GM21423 (cell line): Measurements from ENCODE around the gene MYADML2.

ENCODE experiments used
- ATAC-seq: cut with Tn5 transposase; IDR thresholded peaks from one replicate; pipeline ENCODE4 v1.9.1; 2021; ENCODE audit warnings: mild to moderate bottlenecking, moderate library complexity; ENCODE audit not compliant: unreplicated experiment

MYADML2 gene

DNA sequence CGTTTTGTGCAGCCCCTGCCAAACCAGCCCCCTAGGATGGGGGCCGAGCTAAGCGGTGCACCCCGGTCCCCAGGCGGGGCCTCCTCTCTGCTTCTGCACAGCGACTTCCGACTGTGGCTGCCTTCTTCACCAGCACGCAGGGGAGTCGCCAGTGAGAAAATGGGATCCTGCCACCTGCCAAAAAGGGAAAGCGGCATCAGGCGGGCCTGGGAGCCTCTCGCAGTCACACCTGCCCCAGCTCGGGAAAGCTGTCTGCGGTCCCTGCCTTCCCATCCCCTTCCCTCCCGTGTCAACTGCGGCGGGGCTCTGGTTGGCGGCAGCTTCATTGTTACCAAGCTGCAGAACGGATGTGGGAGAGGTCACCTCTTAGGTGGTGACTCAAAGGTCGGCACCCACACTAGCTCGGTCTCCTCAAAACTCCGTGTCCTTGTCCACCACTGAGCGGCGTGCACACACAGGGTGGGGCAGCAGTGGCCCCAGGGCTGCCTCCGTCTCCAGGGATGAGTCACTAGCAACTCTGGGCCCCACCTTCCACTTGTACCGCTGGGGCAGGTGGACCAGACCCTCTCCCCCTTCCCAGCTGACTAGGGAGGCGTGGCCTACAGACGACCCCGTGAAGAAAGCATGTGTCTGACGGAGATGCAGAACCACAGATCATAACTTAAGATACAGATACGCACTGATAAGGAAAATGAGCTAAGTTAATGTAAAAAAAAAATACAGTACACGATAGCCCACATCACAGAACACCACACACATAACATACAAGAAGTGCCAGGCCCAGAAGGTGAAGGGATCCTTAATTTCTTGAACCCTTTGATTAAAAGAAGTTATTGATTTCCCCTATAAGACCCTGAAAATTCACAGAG lies 34.4 kb downstream of the MYADML2 start:
- no peak for ATAC-seq

DNA sequence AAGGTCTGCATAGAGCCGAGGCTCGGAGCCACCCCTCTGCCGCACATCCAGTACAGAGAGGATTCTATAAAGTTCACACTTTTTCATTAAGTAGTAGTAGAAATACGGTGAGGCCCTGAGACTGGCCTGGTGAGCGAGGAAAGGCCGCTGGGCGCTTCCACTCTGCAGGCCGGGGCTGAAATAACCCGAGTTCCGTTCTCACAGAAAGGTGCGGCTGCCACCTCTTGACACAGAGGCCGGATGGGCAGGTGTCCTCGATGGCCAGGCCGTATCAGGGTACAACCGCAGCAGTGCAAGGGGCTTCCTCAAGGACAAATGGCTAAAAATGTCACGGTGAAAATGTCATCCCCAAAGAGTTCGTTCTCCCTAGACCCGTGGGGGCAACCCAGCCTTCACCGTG lies 35.1 kb downstream of the MYADML2 start:
- ATAC-seq: no peak

GRCh38 chr17:81911277-81911961 lies 35.6 kb downstream of the MYADML2 start, which contains the start of gene PCYT2:
TSS of gene PCYT2 (minus strand) at chr17:81911399. CDS start at chr17:81911355, 44 bp downstream.
- ATAC-seq: peak; percentile 72

DNA sequence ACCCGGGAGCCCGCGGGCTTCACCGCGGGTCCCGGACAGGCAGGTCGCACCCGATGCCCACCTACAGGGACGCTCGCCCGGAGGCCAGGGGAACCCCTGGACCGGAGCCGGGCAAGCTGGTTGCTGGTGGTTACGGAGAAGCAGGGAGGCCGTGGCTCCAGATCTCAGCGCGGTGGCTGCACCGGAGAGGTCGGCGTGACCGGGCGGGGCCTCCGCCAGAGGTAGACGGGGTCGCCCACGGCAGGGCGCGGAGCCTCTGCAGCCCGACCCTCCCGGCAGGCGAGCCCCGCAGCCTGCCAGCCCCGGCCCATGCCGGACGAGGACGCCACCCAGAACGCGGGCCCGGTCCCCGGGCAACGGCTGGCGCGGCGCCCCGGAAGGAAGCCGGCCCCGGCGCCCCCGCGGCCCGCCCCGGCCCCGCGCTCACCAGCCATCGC lies 36.2 kb downstream of the MYADML2 start:
- ATAC-seq: peak; percentile 32

DNA sequence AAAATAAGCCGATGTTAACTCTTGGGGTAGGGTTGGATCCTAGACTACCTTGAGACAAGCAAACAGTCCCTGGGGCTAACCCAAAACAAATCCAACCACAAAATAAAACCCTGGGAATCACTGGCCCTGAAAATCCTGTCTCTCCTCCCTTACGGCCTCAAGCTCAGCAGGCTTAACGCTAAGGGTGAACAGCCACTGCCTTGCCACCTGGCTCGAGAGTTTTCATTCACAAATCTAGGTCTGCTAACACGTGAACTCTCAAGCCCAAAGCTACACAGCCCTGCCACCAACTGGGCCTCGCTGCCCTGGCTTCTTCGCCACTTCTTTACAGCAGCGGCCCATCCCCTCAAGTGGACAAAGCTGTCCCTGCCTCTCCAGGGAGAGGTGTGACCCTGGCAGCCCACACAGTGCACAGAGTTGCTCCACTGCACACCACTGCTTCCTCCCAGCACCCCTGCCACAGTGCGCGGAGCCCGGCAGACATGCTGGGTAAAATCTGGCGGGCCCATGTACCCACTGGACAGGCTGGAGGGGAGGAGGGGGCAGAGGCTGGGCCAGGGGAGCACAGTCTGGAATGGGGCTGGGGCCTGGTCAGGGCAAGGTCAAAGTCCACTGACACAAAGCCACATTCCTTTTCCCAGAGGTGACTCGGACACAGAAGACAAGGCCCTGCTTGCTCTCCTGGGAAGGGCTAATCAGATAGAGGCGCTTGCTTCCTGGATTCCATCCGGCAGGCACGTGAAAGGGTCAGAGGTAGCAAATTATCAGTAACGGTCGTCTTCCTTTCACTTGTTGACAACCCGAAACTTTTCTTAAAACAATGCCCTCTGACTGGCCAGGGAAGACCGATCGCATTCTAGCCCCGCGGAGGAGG lies 36.8 kb downstream of the MYADML2 start:
- no peak for ATAC-seq

DNA sequence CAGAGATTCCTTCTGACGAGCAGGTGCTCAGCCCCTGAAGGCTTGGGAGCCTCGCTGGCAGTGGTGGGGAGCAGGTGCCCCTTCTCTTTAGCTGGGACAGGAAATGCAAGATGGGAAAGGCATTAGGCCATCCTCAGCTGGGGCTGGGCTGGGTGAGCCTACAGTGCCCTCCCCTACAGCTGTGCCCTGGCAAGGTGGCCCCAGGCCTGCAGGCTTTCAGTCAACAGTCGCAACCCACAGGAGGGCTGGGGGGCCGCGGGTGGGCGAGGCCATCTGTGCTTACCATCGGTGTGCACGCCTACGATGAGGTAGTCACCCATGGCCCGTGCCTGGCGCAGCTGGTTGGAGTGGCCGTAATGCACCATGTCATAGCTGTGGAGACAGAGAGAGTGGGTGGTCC lies 37.8 kb downstream of the MYADML2 start:
- no peak for ATAC-seq

- ATAC-seq: no peak
These were observed 38.2 kb downstream of the MYADML2 start for GRCh38 chr17:81908793-81909192.

GRCh38 chr17:81907219-81908145 lies 39.6 kb downstream of the MYADML2 start:
- no peak for ATAC-seq

DNA sequence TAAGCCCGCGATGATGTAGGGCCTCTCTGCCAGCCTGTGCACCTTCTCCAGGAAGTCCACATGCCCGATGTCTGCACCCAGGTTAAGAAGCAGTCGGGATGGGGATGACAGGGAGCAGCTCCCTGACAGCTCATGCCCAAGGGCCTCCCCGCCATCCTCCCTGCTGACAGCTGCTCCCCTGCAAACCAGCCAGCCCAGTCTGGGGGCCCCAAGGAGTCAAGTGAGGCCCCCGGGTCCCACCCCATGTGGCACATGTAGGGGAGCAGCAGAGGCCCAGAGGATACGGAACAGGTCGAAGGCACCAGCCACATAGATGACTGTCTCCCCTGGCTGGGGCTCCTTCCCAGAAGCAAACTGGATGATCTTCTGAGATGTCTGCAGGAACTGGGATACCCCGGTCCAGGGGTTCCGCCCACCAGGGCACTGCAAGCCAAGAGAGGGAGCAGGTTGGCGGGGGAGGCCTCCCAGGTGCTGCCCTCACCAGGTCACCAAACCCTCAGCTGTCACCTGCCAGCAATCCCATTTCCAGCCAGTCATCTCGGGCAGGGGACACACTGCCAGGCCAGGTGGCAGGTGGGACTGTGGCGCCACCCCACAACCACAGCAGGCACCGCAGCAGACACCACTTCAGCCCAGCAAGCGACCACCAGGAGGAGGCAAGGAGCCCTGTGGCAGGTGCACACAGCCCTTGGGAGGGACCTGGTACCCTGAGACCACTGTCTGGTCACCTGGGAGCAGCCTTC lies 40.4 kb downstream of the MYADML2 start:
- no peak for ATAC-seq

GRCh38 chr17:81905993-81906392 lies 41.0 kb downstream of the MYADML2 start:
- no peak for ATAC-seq

- ATAC-seq: no peak
These were observed 41.6 kb downstream of the MYADML2 start for GRCh38 chr17:81905424-81905875.

GRCh38 chr17:81904600-81905423 lies 42.2 kb downstream of the MYADML2 start:
- no peak for ATAC-seq

GRCh38 chr17:81903896-81904599 lies 43.0 kb downstream of the MYADML2 start:
- no peak for ATAC-seq

DNA sequence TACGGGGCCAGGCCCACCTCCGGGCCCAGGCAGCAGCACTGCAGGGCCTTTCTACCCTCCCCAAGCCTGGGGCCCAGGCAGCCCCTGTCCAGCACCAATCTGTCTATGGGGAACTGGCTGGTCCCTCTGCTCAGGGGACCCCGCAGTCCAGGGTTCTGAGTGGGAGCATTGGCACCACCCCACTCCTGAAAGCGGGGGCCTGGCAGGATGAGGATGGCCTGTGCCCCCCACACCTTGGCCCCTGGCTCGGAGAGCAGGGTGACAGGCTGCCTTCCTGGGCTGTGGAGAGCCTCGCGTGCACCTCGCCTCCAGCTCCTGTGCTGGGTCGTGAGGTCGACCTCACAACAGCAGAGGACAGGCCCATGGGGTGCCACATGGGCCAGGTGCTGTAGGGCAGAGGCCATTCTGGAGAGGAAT lies 43.6 kb downstream of the MYADML2 start:
- no peak for ATAC-seq

- ATAC-seq: no peak
These were observed 44.2 kb downstream of the MYADML2 start for GRCh38 chr17:81902653-81903414.

GRCh38 chr17:81902023-81902652 lies 44.9 kb downstream of the MYADML2 start, which contains the start of gene NPB:
TSS of gene NPB (plus strand) at chr17:81902238. CDS start at chr17:81902278, 40 bp downstream.
- ATAC-seq: no peak
